Hypothalamus (tissue), 51 donors: Measurements from ENCODE around the gene ANP32A.

Experiments used
- DNase-seq, 51 donors: peaks; one replicate each; lab custom pipeline; 2025; lab: John Stamatoyannopoulos, UW

The ANP32A gene

GRCh38 chr15:68821190-68821840, 620 bp upstream of the ANP32A start:
- peak in 2 of 51 donors; percentile 17 to 48 for DNase-seq

GRCh38 chr15:68819495-68820294, 1.0 kb downstream of the ANP32A start:
- DNase-seq: peak in 35 of 51 donors; percentile 19 to 93 (median 55)

GRCh38 chr15:68818769-68819494, 1.8 kb downstream of the ANP32A start:
- peak in 32 of 51 donors; percentile 24 to 79 (median 60) for DNase-seq

- DNase-seq: peak in 39 of 51 donors; percentile 11 to 82 (median 66)
Measured at GRCh38 chr15:68818066-68818768, 2.5 kb downstream of the ANP32A start.

- peak in 43 of 51 donors; percentile 25 to 91 (median 70) for DNase-seq
Measured at GRCh38 chr15:68817304-68818065, 3.2 kb downstream of the ANP32A start.

GRCh38 chr15:68816795-68817303, 3.8 kb downstream of the ANP32A start:
- DNase-seq: no peak

GRCh38 chr15:68816158-68816557, 4.5 kb downstream of the ANP32A start:
- no peak for DNase-seq

GRCh38 chr15:68815598-68815997, 5.1 kb downstream of the ANP32A start:
- DNase-seq: no peak

- DNase-seq: no peak
Measured at GRCh38 chr15:68814596-68814995, 6.1 kb downstream of the ANP32A start.

- DNase-seq: no peak
Measured at GRCh38 chr15:68812597-68813431, 7.9 kb downstream of the ANP32A start.

GRCh38 chr15:68812069-68812468, 8.6 kb downstream of the ANP32A start:
- no peak for DNase-seq

- no peak for DNase-seq
Measured at GRCh38 chr15:68809517-68809916, 11.2 kb downstream of the ANP32A start.

GRCh38 chr15:68808770-68809169, 11.9 kb downstream of the ANP32A start:
- no peak for DNase-seq

GRCh38 chr15:68808091-68808490, 12.6 kb downstream of the ANP32A start:
- DNase-seq: no peak

- no peak for DNase-seq
Measured at GRCh38 chr15:68807249-68807648, 13.4 kb downstream of the ANP32A start.

GRCh38 chr15:68806220-68807060, 14.3 kb downstream of the ANP32A start:
- peak in 26 of 51 donors; percentile 26 to 82 (median 62) for DNase-seq

GRCh38 chr15:68802373-68802772, 18.3 kb downstream of the ANP32A start:
- no peak for DNase-seq
